Measurements from ENCODE around the gene PHC2. TPM values are rescaled to one million over a fixed set of nuclear protein-coding genes. Genes with fewer than 3 reads are reported as not detected.

Gene PHC2
- total and polyA plus RNA-seq, 9 of the 15 experiments (the other 6 are each of a cell fraction or from before 2014, with no cell fraction given): 3.1 to 67.6 (median 34.6) TPM

GRCh38 chr1:33276573-33277298, 154.2 kb downstream of the PHC2 start:
- intact Hi-C loops (cut with micrococcal nuclease) (no loop called here), in situ Hi-C loops (cut with MboI) (no loop called here)
- ATAC-seq (peak; percentile 34; the same call in 1 of the 3 replicates), FAIRE-seq (no peak), DNase-seq (ENCODE audit: extremely low read depth in 1 of 4, low spot score in 3 of 4) (no peak)
- H3K27ac ChIP-seq (ENCODE audit: extremely low read depth, low read depth, low read length): no peak overlapping the region
- H3K9me3 ChIP-seq (replicated peaks; ENCODE audit: control insufficient read depth, insufficient read depth, low read depth, low read length): no peaks in the 10 kb centered on the region
- POLR2A ChIA-PET: interaction anchor here (0.6 kb wide), 1 partner anchor 38 kb away, joined by 3 read pairs; no protein-coding TSS in a partner anchor
- no peak overlapping the region for H3K4me3 ChIP-seq
- no peak overlapping the region for H3K4me2 ChIP-seq (ENCODE audit: insufficient read depth, low read length)
- peaks cover 4% of the 10 kb centered on the region; the same call in 1 of the 2 replicates for H4K20me1 ChIP-seq (replicated peaks; ENCODE audit: control insufficient read depth, insufficient read depth, low read length)
- no peak overlapping the region for H2AFZ ChIP-seq (ENCODE audit: low read depth, low read length)
- H3K4me1 ChIP-seq (replicated peaks in 1 of 2; ENCODE audit: control insufficient read depth in 2 of 2, insufficient read depth in 2 of 2, low read length in 2 of 2): peaks cover 3 to 21% of the 10 kb centered on the region in 2 experiments; a peak in 4 of 5 replicates
- H3K9me1 ChIP-seq (ENCODE audit: control insufficient read depth, insufficient read depth, low read length): no peaks in the 10 kb centered on the region
- H3K79me2 ChIP-seq (ENCODE audit: control insufficient read depth, insufficient read depth, low read length): no peaks in the 10 kb centered on the region
- peaks cover 21 to 56% of the 10 kb centered on the region in 2 experiments for H3K27me3 ChIP-seq (ENCODE audit: control insufficient read depth in 2 of 2, insufficient read depth in 2 of 2, low read length in 2 of 2)
- CTCF ChIA-PET (ENCODE audit: low intra/inter-chr PET ratio): no interaction called here
- WGBS (ENCODE audit: insufficient coverage, low coverage, missing lambda C conversion rate): 16% methylated on average over 19 of the region's 30 CpGs
- no peak overlapping the region for H3K9ac ChIP-seq (ENCODE audit: insufficient read depth in 1 of 2, low read depth in 2 of 2, low read length in 2 of 2)
- TF ChIP-seq NCOA6 (IDR thresholded peaks at IDR 0.05) (no peak), PATZ1 (CRISPR knock-in tag; IDR thresholded peaks at IDR 0.05; ENCODE audit: borderline replicate concordance) (no peak)
- no peaks in the 10 kb centered on the region for H3K36me3 ChIP-seq (ENCODE audit: control insufficient read depth, insufficient read depth, low read length)
- no TSS peak for BruUV-seq (replicated peaks)

Data from K562 (cell line).